K562 (cell line): Measurements from ENCODE around the gene ZPR1. TPM values are rescaled to one million over a fixed set of nuclear protein-coding genes. Genes with fewer than 3 reads are reported as not detected.
A peak's percentile ranks its signal among the peaks of the same experiment; 100 is the strongest.

ENCODE experiments used
- HMGN3 ChIP-seq: IDR thresholded peaks from 2 replicates; pipeline ENCODE4 v1.6.1; 2011; ENCODE audit warnings: borderline replicate concordance, low read depth, mild to moderate bottlenecking, mixed read lengths, low read length; ENCODE audit not compliant: insufficient read length; ENCODE audit errors: extremely low read depth
- MNT ChIP-seq, 2 experiments: fragments of 450-650 bp; conservative IDR thresholded peaks; 2 replicates each; pipeline ENCODE4 v1.6.1; 2017; ENCODE audit warnings: mild to moderate bottlenecking in 2 of 2, moderate library complexity in 2 of 2
- RCOR1 ChIP-seq, 2 experiments: IDR thresholded peaks; 2 replicates each; pipeline ENCODE4 v1.6.1; 2012; ENCODE audit warnings: low read depth in 2 of 2, low read length in 2 of 2, borderline replicate concordance in 1 of 2, improper control_type of control experiment in 1 of 2
- REST ChIP-seq, 2 experiments: fragments of 450-650 bp; formaldehyde crosslinking in 1 of 2; IDR thresholded peaks; 2 replicates each; pipeline versions ENCODE4 v1.4.0 to v1.6.1; 2014 to 2020; ENCODE audit warnings: mild to moderate bottlenecking in 2 of 2, borderline replicate concordance in 1 of 2, low read depth in 1 of 2
- ZBTB7A ChIP-seq: IDR thresholded peaks from 2 replicates; pipeline ENCODE4 v1.6.1; 2011; ENCODE audit warnings: low read depth, mild to moderate bottlenecking, low read length, moderate library complexity, borderline replicate concordance; ENCODE audit not compliant: control insufficient read depth
- polyA plus RNA-seq, 8 experiments: library from polyadenylated mRNA; depleted of rRNA in 4 of 8; stranded (reverse) in 5 of 8; unstranded in 3 of 8; fragments of >200 nt; fragmentation: Nextera tagmentation in 2 of 8; fragmentation: Illumina TruSeq in 1 of 8; extraction: Ambion mirVana in 2 of 8; extraction: Trizol in 1 of 8; gene quantifications; 2 replicates each; pipeline versions ENCODE4 v1.2.1 to v1.2.3, GENCODE V29; 2011 to 2014; ENCODE audit warnings: inconsistent platforms in 1 of 8, missing spikeins in 1 of 8
- total RNA-seq, 7 experiments: library from RNA; depleted of rRNA in 6 of 7; stranded (reverse); fragments of >200 nt in 6 of 7; fragmentation: Illumina TruSeq in 2 of 7; extraction: Trizol in 2 of 7; gene quantifications; 2 replicates each; pipeline versions ENCODE4 v1.2.1 to v1.2.3, GENCODE V29; 2011 to 2021; ENCODE audit warnings: low replicate concordance in 1 of 7

The ZPR1 gene
- total and polyA plus RNA-seq, 9 of the 15 experiments (the other 6 are each of a cell fraction or from before 2014, with no cell fraction given): 13.0 to 120 (median 83.8) TPM

GRCh38 chr11:116835791-116836631, 48.2 kb upstream of the ZPR1 start (continued):
- TF ChIP-seq REST (IDR thresholded peaks at IDR 0.05; ENCODE audit: borderline replicate concordance) (peak; percentile 68; the same call in 1 of the 2 replicates), REST (CRISPR knock-in tag; IDR thresholded peaks at IDR 0.05; ENCODE audit: low read depth) (no peak), MNT (conservative IDR thresholded peaks at IDR 0.05) (peak in 1 of 2 experiments; percentile 57; a peak in 2 of 4 replicates), RCOR1 (IDR thresholded peaks at IDR 0.05; ENCODE audit: borderline replicate concordance in 1 of 2, low read depth in 2 of 2, low read length in 2 of 2) (peak in 1 of 2 experiments; percentile 42; a peak in 1 of 4 replicates), ZBTB7A (peak; percentile 58; the same call in 1 of the 2 replicates), HMGN3 (peak; percentile 31)
